Sigmoid colon (tissue), 4 donors: ENCODE data around the gene OR5M8.

Experiments
- CTCF ChIP-seq, 4 experiments: fragments of 450-650 bp in 3 of 4; fragments of 200-600 bp in 1 of 4; IDR thresholded peaks; one replicate each; pipeline ENCODE4 v1.5.1; 2016 to 2019; ENCODE audit warnings: antibody characterized with exemption in 4 of 4, mild to moderate bottlenecking in 3 of 4, moderate library complexity in 2 of 4
- EP300 ChIP-seq, 4 donors: sonication (generic); formaldehyde crosslinking; IDR thresholded peaks; one replicate each; pipeline ENCODE4 v1.6.1; 2017; ENCODE audit warnings: antibody characterized with exemption in 4 of 4
- POLR2A ChIP-seq, 2 donors: fragments of 450-650 bp; IDR thresholded peaks; one replicate each; pipeline ENCODE4 v1.6.1; 2016; ENCODE audit warnings: antibody characterized with exemption in 2 of 2, mild to moderate bottlenecking in 2 of 2, moderate library complexity in 2 of 2

- TF ChIP-seq CTCF (IDR thresholded peaks at IDR 0.05) = no peak
- TF ChIP-seq POLR2A (IDR thresholded peaks at IDR 0.05) = no peak
- no peak for TF ChIP-seq EP300 (IDR thresholded peaks at IDR 0.05)
These were observed 30.8 kb upstream of the OR5M8 start for GRCh38 chr11:56522008-56522407.
